ENCODE results near the gene LRFN5. TPM values are rescaled to one million over a fixed set of nuclear protein-coding genes. Genes with fewer than 3 reads are reported as not detected.

LRFN5 gene
- total and polyA plus RNA-seq, 9 donors: 0.71 to 6.1 (median 2.1) TPM

GRCh38 chr14:41605550-41606281, 960 bp upstream of the LRFN5 start:
- H3K4me1 ChIP-seq (ENCODE audit: insufficient read depth): peaks cover 1% of the 10 kb centered on the region
- TF ChIP-seq POLR2A (IDR thresholded peaks at IDR 0.05): no peak
- TF ChIP-seq, protein P1, sequence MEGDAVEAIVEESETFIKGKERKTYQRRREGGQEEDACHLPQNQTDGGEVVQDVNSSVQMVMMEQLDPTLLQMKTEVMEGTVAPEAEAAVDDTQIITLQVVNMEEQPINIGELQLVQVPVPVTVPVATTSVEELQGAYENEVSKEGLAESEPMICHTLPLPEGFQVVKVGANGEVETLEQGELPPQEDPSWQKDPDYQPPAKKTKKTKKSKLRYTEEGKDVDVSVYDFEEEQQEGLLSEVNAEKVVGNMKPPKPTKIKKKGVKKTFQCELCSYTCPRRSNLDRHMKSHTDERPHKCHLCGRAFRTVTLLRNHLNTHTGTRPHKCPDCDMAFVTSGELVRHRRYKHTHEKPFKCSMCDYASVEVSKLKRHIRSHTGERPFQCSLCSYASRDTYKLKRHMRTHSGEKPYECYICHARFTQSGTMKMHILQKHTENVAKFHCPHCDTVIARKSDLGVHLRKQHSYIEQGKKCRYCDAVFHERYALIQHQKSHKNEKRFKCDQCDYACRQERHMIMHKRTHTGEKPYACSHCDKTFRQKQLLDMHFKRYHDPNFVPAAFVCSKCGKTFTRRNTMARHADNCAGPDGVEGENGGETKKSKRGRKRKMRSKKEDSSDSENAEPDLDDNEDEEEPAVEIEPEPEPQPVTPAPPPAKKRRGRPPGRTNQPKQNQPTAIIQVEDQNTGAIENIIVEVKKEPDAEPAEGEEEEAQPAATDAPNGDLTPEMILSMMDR (IDR thresholded peaks at IDR 0.05): no peak
- H3K36me3 ChIP-seq: no peaks in the 10 kb centered on the region
- H3K9me3 ChIP-seq: no peaks in the 10 kb centered on the region
- WGBS, 3 donors: 0 to 1% (median 1%) methylated on average over 23 of the region's 23 CpGs
- H3K27ac ChIP-seq: peak overlapping the region in 1 of 2 donors; percentile 54
- intact Hi-C loops (cut with DNase I): no loop called here
- peak overlapping the region; percentile 38 for H3K4me3 ChIP-seq
- DNase-seq: peak in 2 of 5 donors; percentile 11 to 36
- H3K27me3 ChIP-seq: no peaks in the 10 kb centered on the region

- Histone ChIP-seq H3K4me1 (ENCODE audit: insufficient read depth) (peaks cover 1% of the 10 kb centered on the region), H3K27me3 (no peaks in the 10 kb centered on the region), H3K9me3 (no peaks in the 10 kb centered on the region), H3K4me3 (peak overlapping the region; percentile 38), H3K27ac (peak overlapping the region in 1 of 2 donors; percentile 75), H3K36me3 (no peaks in the 10 kb centered on the region)
- TF ChIP-seq EP300 (IDR thresholded peaks at IDR 0.05) (no peak), POLR2A (IDR thresholded peaks at IDR 0.05) (no peak)
- TF ChIP-seq, protein P1 (IDR thresholded peaks at IDR 0.05): no peak
- intact Hi-C loops (cut with DNase I): no loop called here
- WGBS, 3 donors: 0 to 1% (median 1%) methylated on average over 7 of the region's 7 CpGs
- DNase-seq: no peak
Measured at GRCh38 chr14:41606282-41606531, 469 bp upstream of the LRFN5 start.

DNA sequence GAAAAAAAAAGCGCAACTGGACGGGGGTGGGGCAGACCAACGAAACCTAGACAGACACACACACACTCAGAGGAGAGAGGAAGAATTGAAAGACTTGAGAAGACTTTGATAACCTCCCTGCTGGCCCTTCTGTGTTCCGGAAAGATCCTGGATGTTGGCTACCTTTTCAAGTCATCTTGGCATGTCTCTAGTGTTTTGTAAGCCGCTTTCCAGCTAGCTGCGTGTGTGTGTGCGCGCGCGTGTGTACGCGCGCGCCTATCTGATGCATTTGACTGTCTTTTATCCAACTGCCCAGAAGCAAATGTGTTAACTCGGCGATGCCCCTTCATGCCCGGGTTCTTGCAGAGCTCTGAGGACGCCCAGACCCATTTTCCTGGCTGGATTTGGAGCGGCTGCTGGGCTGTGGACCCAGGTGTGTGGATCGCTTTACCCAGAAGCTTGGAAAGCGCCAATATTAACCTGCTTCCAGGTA, 664 bp downstream of the LRFN5 start:
- Histone ChIP-seq H3K27me3 (no peaks in the 10 kb centered on the region), H3K4me1 (ENCODE audit: insufficient read depth) (peaks cover 1% of the 10 kb centered on the region)
- WGBS, 3 donors: 0 to 1% (median 1%) methylated on average over 21 of the region's 21 CpGs

GRCh38 chr14:41607966-41608663, 1.4 kb downstream of the LRFN5 start:
- H3K27me3 ChIP-seq: no peaks in the 10 kb centered on the region
- 0 to 1% (median 1%) methylated on average over 38 to 55 of the region's 55 CpGs for WGBS, 3 donors
- H3K4me3 ChIP-seq: peak overlapping the region; percentile 38
- no peak overlapping the region for H3K27ac ChIP-seq
- H3K36me3 ChIP-seq: no peaks in the 10 kb centered on the region
- H3K9me3 ChIP-seq: no peaks in the 10 kb centered on the region
- intact Hi-C loops (cut with DNase I): no loop called here
- TF ChIP-seq EP300 (IDR thresholded peaks at IDR 0.05) (no peak), POLR2A (IDR thresholded peaks at IDR 0.05) (no peak)
- TF ChIP-seq, protein P1 (IDR thresholded peaks at IDR 0.05): no peak
- H3K4me1 ChIP-seq (ENCODE audit: insufficient read depth): peaks cover 1% of the 10 kb centered on the region
- peak in 1 of 5 donors; percentile 27 for DNase-seq

More for the DNA sequence above, 664 bp downstream of the LRFN5 start:
- no peak for TF ChIP-seq EP300 (IDR thresholded peaks at IDR 0.05)
- TF ChIP-seq, protein P1 (IDR thresholded peaks at IDR 0.05): no peak
- no peak for TF ChIP-seq POLR2A (IDR thresholded peaks at IDR 0.05)
- Histone ChIP-seq H3K36me3 (no peaks in the 10 kb centered on the region), H3K4me3 (peak overlapping the region; percentile 38), H3K27ac (peak overlapping the region in 1 of 2 donors; percentile 75), H3K9me3 (no peaks in the 10 kb centered on the region)
- intact Hi-C loops (cut with DNase I): no loop called here
- DNase-seq: peak in 1 of 5 donors; percentile 6
